Osteocyte (in vitro differentiated cells): ENCODE data around the gene SMYD1. TPM values are rescaled to one million over a fixed set of nuclear protein-coding genes. Genes with fewer than 3 reads are reported as not detected.
A peak's percentile ranks its signal among the peaks of the same experiment; 100 is the strongest.

Source experiments
- DNase-seq: peaks from one replicate; pipeline ENCODE4 v3.0.0; 2021; ENCODE audit warnings: mixed read lengths; ENCODE audit not compliant: unreplicated experiment; ENCODE audit errors: extremely low spot score
- H3K27ac Mint-ChIP-seq: one replicate; pipeline ENCODE4 v1.8.0; 2021; ENCODE audit warnings: mild to moderate bottlenecking, mixed read lengths; ENCODE audit not compliant: unreplicated experiment
- H3K27me3 Mint-ChIP-seq: one replicate; pipeline ENCODE4 v1.8.0; 2021; ENCODE audit warnings: mixed read lengths; ENCODE audit not compliant: unreplicated experiment
- H3K36me3 Mint-ChIP-seq: one replicate; pipeline ENCODE4 v1.8.0; 2021; ENCODE audit warnings: mixed read lengths; ENCODE audit not compliant: unreplicated experiment
- H3K4me1 Mint-ChIP-seq: one replicate; pipeline ENCODE4 v1.8.0; 2021; ENCODE audit warnings: mixed read lengths; ENCODE audit not compliant: unreplicated experiment
- H3K4me3 Mint-ChIP-seq: one replicate; pipeline ENCODE4 v1.8.0; 2021; ENCODE audit warnings: mild to moderate bottlenecking, moderate library complexity, mixed read lengths; ENCODE audit not compliant: unreplicated experiment
- H3K9me3 Mint-ChIP-seq: one replicate; pipeline ENCODE4 v1.8.0; 2021; ENCODE audit warnings: mixed read lengths; ENCODE audit not compliant: unreplicated experiment
- total RNA-seq: library from RNA; stranded (reverse); gene quantifications from 2 replicates; pipeline ENCODE4 v1.2.1, GENCODE V29; 2021
- TF ChIP-seq, protein P1 (sequence below): fragments of 200-600 bp; sonication (generic); IDR thresholded peaks from 2 replicates; pipeline ENCODE4 v1.5.0; 2021; ENCODE audit warnings: antibody characterized with exemption, mild to moderate bottlenecking, moderate library complexity

SMYD1 gene
- total RNA-seq, 1 donor from 2014 or later, result not detected

DNA sequence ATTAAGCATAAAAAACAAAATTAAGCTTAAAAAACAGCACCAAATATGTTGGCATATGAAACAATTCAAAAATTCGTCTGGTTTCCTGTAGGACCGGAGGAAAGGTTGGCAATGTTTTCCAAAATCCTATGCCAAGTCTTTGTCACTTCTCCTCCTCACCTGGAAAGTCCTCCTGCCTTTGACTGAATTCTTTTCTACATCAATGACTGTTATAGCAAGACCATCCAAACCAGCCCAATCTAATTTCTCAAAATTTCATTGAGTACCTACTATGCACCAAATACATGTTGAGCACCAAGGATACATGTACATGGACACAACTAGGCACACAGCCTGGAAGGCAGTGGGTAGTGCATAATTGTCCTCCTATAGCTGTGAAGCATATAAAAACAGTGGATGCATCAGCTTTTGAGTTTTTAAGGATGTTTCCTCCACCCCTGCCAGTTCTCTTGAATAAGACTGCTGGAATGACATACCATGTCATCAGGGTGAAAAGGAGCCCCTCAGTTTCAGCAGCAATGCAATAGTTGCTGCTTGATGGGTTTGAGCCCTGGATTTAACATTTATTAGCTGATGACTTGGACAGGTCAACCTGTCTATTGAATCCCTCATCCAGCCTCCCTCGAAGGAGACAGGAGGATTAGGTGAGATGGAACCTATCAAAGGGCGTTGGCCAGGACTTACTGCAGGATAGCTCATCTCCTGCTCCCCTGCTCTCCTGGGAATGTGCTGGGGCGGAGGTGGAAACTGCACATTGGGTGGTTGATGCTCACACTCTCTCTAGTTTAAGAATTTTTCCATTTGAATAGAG lies 55.7 kb downstream of the SMYD1 start:
- Mint-ChIP-seq H3K36me3 (no peaks in the 10 kb centered on the region), H3K27ac (no peak overlapping the region), H3K9me3 (no peaks in the 10 kb centered on the region), H3K4me3 (no peak overlapping the region), H3K4me1 (no peaks in the 10 kb centered on the region), H3K27me3 (peaks cover 27% of the 10 kb centered on the region)
- TF ChIP-seq, protein P1, sequence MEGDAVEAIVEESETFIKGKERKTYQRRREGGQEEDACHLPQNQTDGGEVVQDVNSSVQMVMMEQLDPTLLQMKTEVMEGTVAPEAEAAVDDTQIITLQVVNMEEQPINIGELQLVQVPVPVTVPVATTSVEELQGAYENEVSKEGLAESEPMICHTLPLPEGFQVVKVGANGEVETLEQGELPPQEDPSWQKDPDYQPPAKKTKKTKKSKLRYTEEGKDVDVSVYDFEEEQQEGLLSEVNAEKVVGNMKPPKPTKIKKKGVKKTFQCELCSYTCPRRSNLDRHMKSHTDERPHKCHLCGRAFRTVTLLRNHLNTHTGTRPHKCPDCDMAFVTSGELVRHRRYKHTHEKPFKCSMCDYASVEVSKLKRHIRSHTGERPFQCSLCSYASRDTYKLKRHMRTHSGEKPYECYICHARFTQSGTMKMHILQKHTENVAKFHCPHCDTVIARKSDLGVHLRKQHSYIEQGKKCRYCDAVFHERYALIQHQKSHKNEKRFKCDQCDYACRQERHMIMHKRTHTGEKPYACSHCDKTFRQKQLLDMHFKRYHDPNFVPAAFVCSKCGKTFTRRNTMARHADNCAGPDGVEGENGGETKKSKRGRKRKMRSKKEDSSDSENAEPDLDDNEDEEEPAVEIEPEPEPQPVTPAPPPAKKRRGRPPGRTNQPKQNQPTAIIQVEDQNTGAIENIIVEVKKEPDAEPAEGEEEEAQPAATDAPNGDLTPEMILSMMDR, result no peak
- DNase-seq, result no peak

DNA sequence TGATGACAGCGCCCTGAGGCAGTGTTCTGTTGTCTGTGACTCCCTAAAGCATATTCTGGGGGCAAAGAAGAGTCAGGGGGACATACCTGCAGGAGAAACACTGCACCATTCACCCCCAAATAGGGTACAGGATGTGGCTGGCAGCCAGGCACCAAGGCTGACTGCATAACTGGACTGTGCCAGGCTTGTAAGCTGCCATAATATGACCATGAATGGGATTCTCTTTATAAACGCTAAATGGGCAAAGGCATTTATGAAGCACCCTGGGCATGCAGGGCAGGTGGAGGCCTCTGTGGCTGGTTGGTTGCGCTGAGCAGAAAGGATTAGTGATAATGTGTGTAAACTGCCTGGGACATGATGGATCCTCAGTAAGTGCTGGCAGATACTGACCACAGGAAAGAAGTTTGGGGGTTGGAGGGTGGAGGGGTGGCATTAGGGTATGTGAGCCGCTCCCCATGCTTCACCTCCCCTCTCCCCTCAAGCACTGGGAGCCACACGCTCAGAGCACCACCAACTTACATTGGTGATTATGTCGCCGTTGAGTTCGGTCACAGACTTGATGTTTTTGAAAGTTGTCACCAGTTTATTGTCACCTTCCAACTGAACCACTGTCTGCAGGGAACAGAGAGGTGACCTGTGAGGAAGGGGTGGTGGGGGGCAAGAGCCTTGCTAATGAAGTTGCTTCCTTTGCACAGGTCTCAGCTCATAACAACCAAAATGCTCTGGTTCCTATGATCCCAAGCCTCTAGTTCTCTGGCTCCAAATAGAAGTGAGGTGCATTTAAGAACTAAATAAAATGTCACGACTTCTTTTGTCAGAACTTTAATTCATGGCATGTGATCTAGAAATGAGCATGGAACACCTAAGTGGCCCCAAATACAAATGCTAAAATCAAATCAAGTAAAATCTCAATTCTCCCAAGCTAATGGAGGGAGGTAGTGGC lies 56.6 kb downstream of the SMYD1 start:
- DNase-seq, result no peak
- Mint-ChIP-seq H3K36me3 (no peaks in the 10 kb centered on the region), H3K4me3 (no peak overlapping the region), H3K27ac (no peak overlapping the region), H3K9me3 (no peaks in the 10 kb centered on the region), H3K4me1 (no peaks in the 10 kb centered on the region), H3K27me3 (peaks cover 24% of the 10 kb centered on the region)
- TF ChIP-seq, protein P1, result no peak

- no peaks in the 10 kb centered on the region for H3K4me1 Mint-ChIP-seq
- no peak overlapping the region for H3K4me3 Mint-ChIP-seq
- no peak overlapping the region for H3K27ac Mint-ChIP-seq
- no peaks in the 10 kb centered on the region for H3K9me3 Mint-ChIP-seq
- TF ChIP-seq, protein P1, result no peak
- DNase-seq, result peak; percentile 46
- no peaks in the 10 kb centered on the region for H3K36me3 Mint-ChIP-seq
- peaks cover 24% of the 10 kb centered on the region for H3K27me3 Mint-ChIP-seq
Measured at GRCh38 chr2:88125344-88125923, 57.8 kb downstream of the SMYD1 start.

- no peaks in the 10 kb centered on the region for H3K4me1 Mint-ChIP-seq
- no peak for DNase-seq
- H3K36me3 Mint-ChIP-seq, result no peaks in the 10 kb centered on the region
- TF ChIP-seq, protein P1, result no peak
- H3K27me3 Mint-ChIP-seq, result peaks cover 20% of the 10 kb centered on the region
- H3K27ac Mint-ChIP-seq, result no peak overlapping the region
- no peak overlapping the region for H3K4me3 Mint-ChIP-seq
- no peaks in the 10 kb centered on the region for H3K9me3 Mint-ChIP-seq
Measured at GRCh38 chr2:88125924-88126771, 58.5 kb downstream of the SMYD1 start.
